DND-41 (cell line): ENCODE results near the gene ABCG1.
A peak's percentile ranks its signal among the peaks of the same experiment; 100 is the strongest.

Experiments
- ATAC-seq: fragments of 200-7000 bp; cut with Tn5 transposase; 3 replicates; pipeline ENCODE4 v1.9.1; 2021; ENCODE audit warnings: low read depth; ENCODE audit not compliant: insufficient read depth
- DNase-seq: peaks from one replicate; pipeline ENCODE4 v3.0.0-alpha.2; 2020
- H2AFZ ChIP-seq: 2 replicates; pipeline ENCODE4 v1.6.0; 2012; ENCODE audit warnings: low read depth, low read length
- H3K27ac ChIP-seq: 2 replicates; pipeline ENCODE4 v1.5.1; 2012; ENCODE audit warnings: low read length, inconsistent platforms
- H3K27me3 ChIP-seq: fragments of 200-600 bp; sonication (generic); 2 replicates; pipeline ENCODE4 v1.6.0; 2012; ENCODE audit warnings: low read length, mild to moderate bottlenecking, inconsistent platforms; ENCODE audit not compliant: insufficient read depth, poor library complexity
- H3K36me3 ChIP-seq: 2 replicates; pipeline ENCODE4 v1.5.1; 2012; ENCODE audit warnings: low read length, inconsistent platforms; ENCODE audit not compliant: insufficient read depth
- H3K4me1 ChIP-seq: 2 replicates; pipeline ENCODE4 v1.5.1; 2012; ENCODE audit warnings: mild to moderate bottlenecking, low read length; ENCODE audit not compliant: insufficient read depth
- H3K4me2 ChIP-seq: 2 replicates; pipeline ENCODE4 v1.6.0; 2012; ENCODE audit warnings: mild to moderate bottlenecking, moderate library complexity, low read length, inconsistent platforms; ENCODE audit not compliant: insufficient read depth
- H3K4me3 ChIP-seq, 2 experiments: fragments of 200-600 bp in 1 of 2; shearing (Covaris generic) in 1 of 2; 2 replicates each; pipeline ENCODE4 v1.5.1; 2012 to 2016; ENCODE audit warnings: inconsistent platforms in 2 of 2, low read length in 2 of 2, mild to moderate bottlenecking in 2 of 2, low read depth in 1 of 2, moderate library complexity in 1 of 2
- H3K79me2 ChIP-seq: 2 replicates; pipeline ENCODE4 v1.6.0; 2012; ENCODE audit warnings: low read length, inconsistent platforms; ENCODE audit not compliant: insufficient read depth
- H3K9ac ChIP-seq: 2 replicates; pipeline ENCODE4 v1.6.0; 2012; ENCODE audit warnings: low read depth, mild to moderate bottlenecking, inconsistent platforms, low read length, moderate library complexity
- H3K9me3 ChIP-seq: 2 replicates; pipeline ENCODE4 v1.5.1; 2012; ENCODE audit warnings: low read length, moderate library complexity, mild to moderate bottlenecking, inconsistent platforms; ENCODE audit not compliant: insufficient read depth, severe bottlenecking
- H4K20me1 ChIP-seq: 2 replicates; pipeline ENCODE4 v1.6.0; 2012; ENCODE audit warnings: low read length; ENCODE audit not compliant: insufficient read depth
- EZH2 ChIP-seq: IDR thresholded peaks from 3 replicates; pipeline ENCODE4 v1.6.1; 2012; ENCODE audit warnings: borderline replicate concordance, low read depth, mild to moderate bottlenecking, moderate library complexity, low read length, inconsistent platforms; ENCODE audit not compliant: severe bottlenecking
- TF ChIP-seq, protein P1 (sequence below): IDR thresholded peaks from 2 replicates; pipeline ENCODE4 v1.5.1; 2012; ENCODE audit warnings: borderline replicate concordance, low read length, moderate library complexity, mild to moderate bottlenecking; ENCODE audit not compliant: poor library complexity, severe bottlenecking; ENCODE audit errors: extremely low read depth

ABCG1 gene

GRCh38 chr21:42319376-42319775 is 100.4 kb downstream of the ABCG1 start:
- Histone ChIP-seq H3K27ac (no peak overlapping the region), H3K79me2 (no peaks in the 10 kb centered on the region), H3K27me3 (no peaks in the 10 kb centered on the region), H3K4me2 (no peak overlapping the region), H3K36me3 (no peaks in the 10 kb centered on the region), H3K4me1 (no peaks in the 10 kb centered on the region), H3K9ac (no peak overlapping the region), H2AFZ (no peak overlapping the region), H3K9me3 (no peaks in the 10 kb centered on the region), H4K20me1 (no peaks in the 10 kb centered on the region), H3K4me3 (no peak overlapping the region)
- ATAC-seq (peak; percentile 56; the same call in 2 of the 3 replicates), DNase-seq (no peak)
- TF ChIP-seq, protein P1, sequence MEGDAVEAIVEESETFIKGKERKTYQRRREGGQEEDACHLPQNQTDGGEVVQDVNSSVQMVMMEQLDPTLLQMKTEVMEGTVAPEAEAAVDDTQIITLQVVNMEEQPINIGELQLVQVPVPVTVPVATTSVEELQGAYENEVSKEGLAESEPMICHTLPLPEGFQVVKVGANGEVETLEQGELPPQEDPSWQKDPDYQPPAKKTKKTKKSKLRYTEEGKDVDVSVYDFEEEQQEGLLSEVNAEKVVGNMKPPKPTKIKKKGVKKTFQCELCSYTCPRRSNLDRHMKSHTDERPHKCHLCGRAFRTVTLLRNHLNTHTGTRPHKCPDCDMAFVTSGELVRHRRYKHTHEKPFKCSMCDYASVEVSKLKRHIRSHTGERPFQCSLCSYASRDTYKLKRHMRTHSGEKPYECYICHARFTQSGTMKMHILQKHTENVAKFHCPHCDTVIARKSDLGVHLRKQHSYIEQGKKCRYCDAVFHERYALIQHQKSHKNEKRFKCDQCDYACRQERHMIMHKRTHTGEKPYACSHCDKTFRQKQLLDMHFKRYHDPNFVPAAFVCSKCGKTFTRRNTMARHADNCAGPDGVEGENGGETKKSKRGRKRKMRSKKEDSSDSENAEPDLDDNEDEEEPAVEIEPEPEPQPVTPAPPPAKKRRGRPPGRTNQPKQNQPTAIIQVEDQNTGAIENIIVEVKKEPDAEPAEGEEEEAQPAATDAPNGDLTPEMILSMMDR, result no peak
- TF ChIP-seq EZH2, result no peak

GRCh38 chr21:42319851-42320572 is 101.1 kb downstream of the ABCG1 start:
- TF ChIP-seq EZH2, result no peak
- TF ChIP-seq, protein P1, result peak; percentile 34
- H3K27ac ChIP-seq, result no peak overlapping the region
- H3K4me2 ChIP-seq, result no peak overlapping the region
- H4K20me1 ChIP-seq, result no peaks in the 10 kb centered on the region
- no peak overlapping the region for H3K9ac ChIP-seq
- H3K4me3 ChIP-seq, result no peak overlapping the region
- no peaks in the 10 kb centered on the region for H3K36me3 ChIP-seq
- no peaks in the 10 kb centered on the region for H3K79me2 ChIP-seq
- no peaks in the 10 kb centered on the region for H3K27me3 ChIP-seq
- H3K4me1 ChIP-seq, result no peaks in the 10 kb centered on the region
- H2AFZ ChIP-seq, result no peak overlapping the region
- no peaks in the 10 kb centered on the region for H3K9me3 ChIP-seq
- DNase-seq (no peak), ATAC-seq (peak; percentile 58; the same call in 2 of the 3 replicates)

DNA sequence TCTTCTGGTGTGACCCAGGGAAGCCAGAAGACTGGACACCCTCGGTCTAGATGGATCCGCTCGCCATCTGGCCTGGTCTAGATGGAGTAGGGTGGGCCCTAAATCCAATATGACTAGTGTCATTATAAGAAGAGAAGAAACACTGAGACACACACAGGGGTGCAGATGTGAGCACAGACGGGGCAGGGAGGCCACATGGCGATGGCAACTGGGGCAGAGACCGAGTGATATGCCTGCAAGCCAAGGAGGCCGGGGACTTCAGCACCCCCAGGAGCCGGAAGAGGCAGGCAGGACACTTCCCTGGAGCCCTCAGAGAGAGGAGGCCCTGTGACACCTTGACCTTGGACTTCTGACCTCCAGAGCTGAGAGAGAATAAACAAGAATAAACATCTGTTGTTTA is 101.9 kb downstream of the ABCG1 start:
- Histone ChIP-seq H3K9ac (no peak overlapping the region), H3K36me3 (no peaks in the 10 kb centered on the region), H4K20me1 (no peaks in the 10 kb centered on the region), H3K79me2 (no peaks in the 10 kb centered on the region), H3K9me3 (no peaks in the 10 kb centered on the region), H3K4me1 (no peaks in the 10 kb centered on the region), H2AFZ (no peak overlapping the region), H3K27me3 (no peaks in the 10 kb centered on the region), H3K4me2 (no peak overlapping the region), H3K27ac (no peak overlapping the region), H3K4me3 (no peak overlapping the region)
- ATAC-seq, result no peak
- no peak for DNase-seq
- TF ChIP-seq, protein P1, result no peak
- TF ChIP-seq EZH2, result no peak
